ENCODE results near the gene SMIM14. TPM values are rescaled to one million over a fixed set of nuclear protein-coding genes. Genes with fewer than 3 reads are reported as not detected.
"Not testable (repeated sequence)": the region's sequence is repeated elsewhere in the genome, so short reads cannot be mapped to it uniquely, and the experiment has no call there.

The SMIM14 gene
- polyA plus RNA-seq, 4 donors, result 46.0 to 58.6 (median 54.0) TPM

GRCh38 chr4:39510348-39510929 is 128.2 kb downstream of the SMIM14 start:
- DNase-seq (ENCODE audit: low read depth in 4 of 4, low spot score in 2 of 4), result no peak

- DNase-seq (ENCODE audit: low read depth in 4 of 4, low spot score in 2 of 4), result no peak
Observed at GRCh38 chr4:39505581-39505980, 133.1 kb downstream of the SMIM14 start.

GRCh38 chr4:39504538-39504937 is 134.1 kb downstream of the SMIM14 start:
- no peak for DNase-seq (ENCODE audit: low read depth in 4 of 4, low spot score in 2 of 4)

GRCh38 chr4:39502664-39503035 is 136.0 kb downstream of the SMIM14 start:
- DNase-seq (ENCODE audit: low read depth in 4 of 4, low spot score in 2 of 4), result not testable (repeated sequence)

- no peak for DNase-seq (ENCODE audit: low read depth in 4 of 4, low spot score in 2 of 4)
Observed at GRCh38 chr4:39502019-39502663, 136.5 kb downstream of the SMIM14 start.

- DNase-seq (ENCODE audit: low read depth in 4 of 4, low spot score in 2 of 4), result no peak
Observed at GRCh38 chr4:39498727-39499020, 140.0 kb downstream of the SMIM14 start.

GRCh38 chr4:39497909-39498726 is 140.5 kb downstream of the SMIM14 start:
- no peak for DNase-seq (ENCODE audit: low read depth in 4 of 4, low spot score in 2 of 4)

Other genes with a start within 250 kb of the SMIM14 start
- gene KLB, start 231.9 kb downstream of the SMIM14 start, polyA plus RNA-seq (ENCODE audit: insufficient read length in 4 of 4), result under 1 TPM; 0.11 to 0.40 (median 0.19) TPM
- gene RPL9, start 179.9 kb downstream of the SMIM14 start, polyA plus RNA-seq (ENCODE audit: insufficient read length in 4 of 4), result 1,000 to 10,000 TPM in 2 of 4 donors, 100 to 1,000 TPM in 2; 515 to 1,676 (median 967) TPM
- 10 to 100 TPM; 20.7 to 36.7 (median 26.1) TPM for gene LIAS, start 179.8 kb downstream of the SMIM14 start, polyA plus RNA-seq (ENCODE audit: insufficient read length in 4 of 4)
- 100 to 1,000 TPM in 1 of 4 donors, 10 to 100 TPM in 3; 88.6 to 116 (median 90.3) TPM for gene UGDH, start 111.4 kb downstream of the SMIM14 start, polyA plus RNA-seq (ENCODE audit: insufficient read length in 4 of 4)
- 10 to 100 TPM; 79.6 to 97.7 (median 90.4) TPM for gene UBE2K, start 59.3 kb upstream of the SMIM14 start, polyA plus RNA-seq (ENCODE audit: insufficient read length in 4 of 4)

All from left renal cortex interstitium (tissue), 4 donors.